ENCODE data around the gene PRDM7.

DNA sequence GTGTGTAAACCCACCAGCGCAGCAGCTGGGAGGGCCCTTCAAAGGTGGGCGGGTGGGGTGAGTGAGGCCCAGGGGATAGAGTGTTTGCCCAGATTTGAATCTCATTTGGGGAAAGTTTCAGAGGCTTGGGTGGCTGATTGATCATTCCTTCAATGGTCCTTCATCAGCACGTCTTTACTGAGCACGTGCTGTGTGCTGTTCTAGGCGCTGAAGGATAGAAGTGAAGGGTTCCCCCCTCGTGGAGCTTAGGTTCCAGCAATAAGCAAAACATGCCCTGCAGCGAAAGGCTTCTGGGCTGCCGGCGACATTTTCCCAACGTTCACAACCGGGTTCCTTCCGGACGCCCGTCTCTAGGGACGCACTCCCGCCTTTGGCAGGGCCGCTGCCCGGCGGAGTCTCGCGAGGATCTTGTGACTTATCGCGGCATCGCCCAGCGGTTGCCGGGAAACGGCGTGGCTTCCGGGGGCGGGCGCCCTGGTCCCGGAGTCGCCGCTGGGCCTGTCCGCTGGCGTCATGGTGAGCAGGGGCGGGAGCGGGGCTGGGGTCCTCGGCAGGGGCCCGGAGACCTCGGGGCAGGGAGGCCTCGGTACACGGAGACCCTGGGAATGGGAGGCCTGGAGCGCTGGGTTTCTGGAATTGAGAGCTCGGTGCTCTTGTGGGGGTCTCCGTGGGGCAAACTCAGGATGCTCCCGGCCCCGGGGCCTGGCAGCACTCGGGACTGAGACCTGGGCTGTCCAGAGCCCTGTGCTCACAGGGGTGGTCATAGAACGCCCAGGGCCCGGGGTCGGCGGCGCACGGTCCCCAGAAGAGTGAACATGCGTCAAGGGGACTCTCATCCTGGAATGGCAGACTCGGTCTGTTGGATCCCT is 54.7 kb downstream of the PRDM7 start:
- TF ChIP-seq POLR2A (IDR thresholded peaks at IDR 0.05) (peak; percentile 19 to 31), EP300 (IDR thresholded peaks at IDR 0.05) (no peak), POLR2AphosphoS5 (IDR thresholded peaks at IDR 0.05) (peak; percentile 42)
- TF ChIP-seq, protein P1, sequence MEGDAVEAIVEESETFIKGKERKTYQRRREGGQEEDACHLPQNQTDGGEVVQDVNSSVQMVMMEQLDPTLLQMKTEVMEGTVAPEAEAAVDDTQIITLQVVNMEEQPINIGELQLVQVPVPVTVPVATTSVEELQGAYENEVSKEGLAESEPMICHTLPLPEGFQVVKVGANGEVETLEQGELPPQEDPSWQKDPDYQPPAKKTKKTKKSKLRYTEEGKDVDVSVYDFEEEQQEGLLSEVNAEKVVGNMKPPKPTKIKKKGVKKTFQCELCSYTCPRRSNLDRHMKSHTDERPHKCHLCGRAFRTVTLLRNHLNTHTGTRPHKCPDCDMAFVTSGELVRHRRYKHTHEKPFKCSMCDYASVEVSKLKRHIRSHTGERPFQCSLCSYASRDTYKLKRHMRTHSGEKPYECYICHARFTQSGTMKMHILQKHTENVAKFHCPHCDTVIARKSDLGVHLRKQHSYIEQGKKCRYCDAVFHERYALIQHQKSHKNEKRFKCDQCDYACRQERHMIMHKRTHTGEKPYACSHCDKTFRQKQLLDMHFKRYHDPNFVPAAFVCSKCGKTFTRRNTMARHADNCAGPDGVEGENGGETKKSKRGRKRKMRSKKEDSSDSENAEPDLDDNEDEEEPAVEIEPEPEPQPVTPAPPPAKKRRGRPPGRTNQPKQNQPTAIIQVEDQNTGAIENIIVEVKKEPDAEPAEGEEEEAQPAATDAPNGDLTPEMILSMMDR (IDR thresholded peaks at IDR 0.05), result peak in 1 of 4 experiments; percentile 14

Measured in gastroesophageal sphincter (tissue), 3 donors.